K562 (cell line): Measurements from ENCODE around the gene ANKRD10. TPM values are rescaled to one million over a fixed set of nuclear protein-coding genes. Genes with fewer than 3 reads are reported as not detected.
A peak's percentile ranks its signal among the peaks of the same experiment; 100 is the strongest.

Experiments
- BRCA1 ChIP-seq, 2 experiments: fragments of 450-650 bp in 1 of 2; sonication (generic) in 1 of 2; formaldehyde crosslinking in 1 of 2; IDR thresholded peaks; 2 replicates each; pipeline versions ENCODE4 v1.5.0 to v1.6.1; 2017 to 2020; ENCODE audit warnings: mild to moderate bottlenecking in 1 of 2, missing genetic modification reagents in 1 of 2
- EGR1 ChIP-seq: fragments of 450-650 bp; conservative IDR thresholded peaks from 2 replicates; pipeline ENCODE4 v1.6.1; 2017; ENCODE audit warnings: mild to moderate bottlenecking
- EHMT2 ChIP-seq: fragments of 450-650 bp; IDR thresholded peaks from 2 replicates; pipeline ENCODE4 v1.6.1; 2018; ENCODE audit warnings: antibody characterized with exemption
- HNRNPLL ChIP-seq: fragments of 200-400 bp; formaldehyde crosslinking; IDR thresholded peaks from 2 replicates; pipeline ENCODE4 v1.6.1; 2017; ENCODE audit warnings: low read length, low read depth, mild to moderate bottlenecking; ENCODE audit not compliant: poor library complexity, severe bottlenecking
- MEF2A ChIP-seq: IDR thresholded peaks from 2 replicates; pipeline ENCODE4 v1.6.1; 2011; ENCODE audit warnings: low read depth, mild to moderate bottlenecking, low read length, moderate library complexity; ENCODE audit not compliant: control insufficient read depth
- MTA1 ChIP-seq: fragments of 450-650 bp; IDR thresholded peaks from 2 replicates; pipeline ENCODE4 v1.6.1; 2017; ENCODE audit warnings: borderline replicate concordance
- MTA2 ChIP-seq: fragments of 450-650 bp; IDR thresholded peaks from 2 replicates; pipeline ENCODE4 v1.6.1; 2016; ENCODE audit warnings: low read depth
- NFXL1 ChIP-seq: fragments of 450-650 bp; formaldehyde crosslinking; IDR thresholded peaks from 2 replicates; pipeline ENCODE4 v1.4.0; 2021; ENCODE audit warnings: mild to moderate bottlenecking
- PHTF2 ChIP-seq: fragments of 250-450 bp; sonication (Bioruptor Pico); IDR thresholded peaks from 2 replicates; pipeline ENCODE4 v1.5.0; 2021; ENCODE audit warnings: mild to moderate bottlenecking
- POLR2A ChIP-seq: fragments of 450-650 bp; conservative IDR thresholded peaks from 2 replicates; pipeline ENCODE4 v1.6.1; 2016
- RCOR1 ChIP-seq, 2 experiments: IDR thresholded peaks; 2 replicates each; pipeline ENCODE4 v1.6.1; 2012; ENCODE audit warnings: low read depth in 2 of 2, low read length in 2 of 2, borderline replicate concordance in 1 of 2, improper control_type of control experiment in 1 of 2
- SMARCE1 ChIP-seq: fragments of 450-650 bp; IDR thresholded peaks from 2 replicates; pipeline ENCODE4 v1.7.1; 2016; ENCODE audit warnings: mild to moderate bottlenecking
- TEAD2 ChIP-seq: fragments of 450-650 bp; IDR thresholded peaks from 2 replicates; pipeline ENCODE4 v1.6.1; 2016; ENCODE audit warnings: missing genetic modification characterization, control low read depth, missing compliant biosample characterization
- TEAD4 ChIP-seq, 2 experiments: sonication (generic) in 1 of 2; formaldehyde crosslinking in 1 of 2; IDR thresholded peaks; 2 replicates each; pipeline versions ENCODE4 v1.6.1 to v1.8.0; 2012 to 2022; ENCODE audit warnings: borderline replicate concordance in 1 of 2, inconsistent platforms in 1 of 2, low read length in 1 of 2, mild to moderate bottlenecking in 1 of 2, missing genetic modification reagents in 1 of 2
- TOE1 ChIP-seq, 2 experiments: fragments of 450-650 bp in 1 of 2; sonication (generic) in 1 of 2; formaldehyde crosslinking in 1 of 2; IDR thresholded peaks; 2 replicates each; pipeline versions ENCODE4 v1.7.1 to v1.8.0; 2016 to 2022; ENCODE audit warnings: borderline replicate concordance in 2 of 2, mild to moderate bottlenecking in 2 of 2, antibody characterized with exemption in 1 of 2, inconsistent platforms in 1 of 2, low read depth in 1 of 2, missing genetic modification reagents in 1 of 2, moderate library complexity in 1 of 2
- ZNF165 ChIP-seq: fragments of 250-450 bp; sonication (Bioruptor Pico); IDR thresholded peaks from 2 replicates; pipeline ENCODE4 v1.4.0; 2020; ENCODE audit warnings: borderline replicate concordance
- ZNF3 ChIP-seq: fragments of 250-450 bp; sonication (Bioruptor Pico); IDR thresholded peaks from 2 replicates; pipeline ENCODE4 v1.5.0; 2021; ENCODE audit warnings: mild to moderate bottlenecking, moderate library complexity
- ZNF644 ChIP-seq: fragments of 200-800 bp; sonication (Bioruptor generic); IDR thresholded peaks from 2 replicates; pipeline ENCODE4 v1.6.1; 2016; ENCODE audit warnings: low read depth, missing genetic modification characterization, missing compliant biosample characterization
- ZNF76 ChIP-seq: fragments of 250-450 bp; sonication (Bioruptor Pico); IDR thresholded peaks from 2 replicates; pipeline ENCODE4 v1.4.0; 2020; ENCODE audit warnings: mild to moderate bottlenecking, moderate library complexity, borderline replicate concordance
- polyA plus RNA-seq, 8 experiments: library from polyadenylated mRNA; depleted of rRNA in 4 of 8; stranded (reverse) in 5 of 8; unstranded in 3 of 8; fragments of >200 nt; fragmentation: Nextera tagmentation in 2 of 8; fragmentation: Illumina TruSeq in 1 of 8; extraction: Ambion mirVana in 2 of 8; extraction: Trizol in 1 of 8; gene quantifications; 2 replicates each; pipeline versions ENCODE4 v1.2.1 to v1.2.3, GENCODE V29; 2011 to 2014; ENCODE audit warnings: inconsistent platforms in 1 of 8, missing spikeins in 1 of 8
- total RNA-seq, 7 experiments: library from RNA; depleted of rRNA in 6 of 7; stranded (reverse); fragments of >200 nt in 6 of 7; fragmentation: Illumina TruSeq in 2 of 7; extraction: Trizol in 2 of 7; gene quantifications; 2 replicates each; pipeline versions ENCODE4 v1.2.1 to v1.2.3, GENCODE V29; 2011 to 2021; ENCODE audit warnings: low replicate concordance in 1 of 7
- TF ChIP-seq, protein P1 (sequence below): sonication (generic); formaldehyde crosslinking; IDR thresholded peaks from 2 replicates; pipeline ENCODE4 v1.5.0; 2020; ENCODE audit warnings: missing genetic modification reagents
- TF ChIP-seq, protein P2 (sequence below): sonication (generic); formaldehyde crosslinking; IDR thresholded peaks from 2 replicates; pipeline ENCODE4 v1.8.0; 2022; ENCODE audit warnings: mild to moderate bottlenecking, low read depth, missing genetic modification reagents
- TF ChIP-seq, protein P3 (sequence below): fragments of 250-450 bp; sonication (Bioruptor Pico); IDR thresholded peaks from 2 replicates; pipeline ENCODE4 v1.8.0; 2022; ENCODE audit warnings: inconsistent platforms

Gene ANKRD10
- total and polyA plus RNA-seq, 9 of the 15 experiments (the other 6 are each of a cell fraction or from before 2014, with no cell fraction given): 21.7 to 183 (median 45.0) TPM

DNA sequence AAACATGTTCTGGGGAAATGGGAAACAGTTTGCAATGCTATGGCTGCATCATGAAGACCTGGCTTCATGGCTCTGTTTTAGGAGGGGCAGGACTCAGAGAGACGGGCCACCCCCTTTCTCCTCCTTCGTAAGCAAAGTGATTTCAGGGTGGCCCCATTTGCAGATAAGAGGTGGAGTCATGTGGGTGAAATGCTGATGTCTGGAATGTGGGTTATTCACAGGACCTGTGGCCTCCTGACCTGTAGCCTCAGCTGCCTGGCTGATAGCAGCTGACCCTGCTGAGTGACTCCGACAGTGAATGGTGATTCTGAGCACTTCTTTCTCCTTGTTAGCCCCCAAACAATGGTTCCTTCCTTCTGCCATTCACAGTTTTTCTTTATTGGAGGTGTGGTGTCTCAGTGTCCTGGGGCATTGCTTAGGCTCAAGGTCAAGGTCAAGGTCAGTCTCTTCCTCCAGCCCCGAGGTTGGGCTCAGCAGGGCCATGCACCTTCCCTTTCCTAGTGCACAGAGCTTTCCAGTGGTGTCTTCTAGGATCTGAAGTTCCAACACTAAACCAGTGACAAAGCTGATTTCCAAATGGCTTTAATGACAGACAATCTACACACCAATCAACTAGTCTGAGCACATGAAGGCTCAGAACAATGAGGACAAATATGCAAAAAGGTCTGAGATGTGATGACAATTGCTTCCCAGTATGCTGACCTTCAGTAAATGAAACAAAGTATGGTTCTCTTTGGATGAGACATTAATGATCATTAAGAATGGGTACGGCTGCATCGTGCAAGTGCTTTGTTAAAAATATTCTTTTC, 49.6 kb upstream of the ANKRD10 start (continued):
- TF ChIP-seq, protein P1, sequence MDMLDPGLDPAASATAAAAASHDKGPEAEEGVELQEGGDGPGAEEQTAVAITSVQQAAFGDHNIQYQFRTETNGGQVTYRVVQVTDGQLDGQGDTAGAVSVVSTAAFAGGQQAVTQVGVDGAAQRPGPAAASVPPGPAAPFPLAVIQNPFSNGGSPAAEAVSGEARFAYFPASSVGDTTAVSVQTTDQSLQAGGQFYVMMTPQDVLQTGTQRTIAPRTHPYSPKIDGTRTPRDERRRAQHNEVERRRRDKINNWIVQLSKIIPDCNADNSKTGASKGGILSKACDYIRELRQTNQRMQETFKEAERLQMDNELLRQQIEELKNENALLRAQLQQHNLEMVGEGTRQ (CRISPR knock-in tag): peak; percentile 47
- TF ChIP-seq, protein P2, sequence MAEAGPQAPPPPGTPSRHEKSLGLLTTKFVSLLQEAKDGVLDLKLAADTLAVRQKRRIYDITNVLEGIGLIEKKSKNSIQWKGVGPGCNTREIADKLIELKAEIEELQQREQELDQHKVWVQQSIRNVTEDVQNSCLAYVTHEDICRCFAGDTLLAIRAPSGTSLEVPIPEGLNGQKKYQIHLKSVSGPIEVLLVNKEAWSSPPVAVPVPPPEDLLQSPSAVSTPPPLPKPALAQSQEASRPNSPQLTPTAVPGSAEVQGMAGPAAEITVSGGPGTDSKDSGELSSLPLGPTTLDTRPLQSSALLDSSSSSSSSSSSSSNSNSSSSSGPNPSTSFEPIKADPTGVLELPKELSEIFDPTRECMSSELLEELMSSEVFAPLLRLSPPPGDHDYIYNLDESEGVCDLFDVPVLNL (CRISPR knock-in tag): no peak
- TF ChIP-seq RCOR1 (IDR thresholded peaks at IDR 0.05; ENCODE audit: borderline replicate concordance in 1 of 2, low read depth in 2 of 2, low read length in 2 of 2): peak; percentile 84 to 92; a peak in 3 of 4 replicates
- TF ChIP-seq HNRNPLL: no peak
- no peak for TF ChIP-seq POLR2A
- TF ChIP-seq EGR1: peak; percentile 43
- TF ChIP-seq ZNF165 (CRISPR knock-in tag): no peak
- no peak for TF ChIP-seq ZNF3 (CRISPR knock-in tag)
- TF ChIP-seq TEAD4 (IDR thresholded peaks at IDR 0.05; ENCODE audit: low read length): peak; percentile 88
- no peak for TF ChIP-seq TEAD4 (CRISPR knock-in tag; IDR thresholded peaks at IDR 0.05; ENCODE audit: borderline replicate concordance)
- TF ChIP-seq, protein P3, sequence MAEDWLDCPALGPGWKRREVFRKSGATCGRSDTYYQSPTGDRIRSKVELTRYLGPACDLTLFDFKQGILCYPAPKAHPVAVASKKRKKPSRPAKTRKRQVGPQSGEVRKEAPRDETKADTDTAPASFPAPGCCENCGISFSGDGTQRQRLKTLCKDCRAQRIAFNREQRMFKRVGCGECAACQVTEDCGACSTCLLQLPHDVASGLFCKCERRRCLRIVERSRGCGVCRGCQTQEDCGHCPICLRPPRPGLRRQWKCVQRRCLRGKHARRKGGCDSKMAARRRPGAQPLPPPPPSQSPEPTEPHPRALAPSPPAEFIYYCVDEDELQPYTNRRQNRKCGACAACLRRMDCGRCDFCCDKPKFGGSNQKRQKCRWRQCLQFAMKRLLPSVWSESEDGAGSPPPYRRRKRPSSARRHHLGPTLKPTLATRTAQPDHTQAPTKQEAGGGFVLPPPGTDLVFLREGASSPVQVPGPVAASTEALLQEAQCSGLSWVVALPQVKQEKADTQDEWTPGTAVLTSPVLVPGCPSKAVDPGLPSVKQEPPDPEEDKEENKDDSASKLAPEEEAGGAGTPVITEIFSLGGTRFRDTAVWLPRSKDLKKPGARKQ (CRISPR knock-in tag): no peak
- TF ChIP-seq BRCA1 (IDR thresholded peaks at IDR 0.05): no peak
- TF ChIP-seq BRCA1 (CRISPR knock-in tag; IDR thresholded peaks at IDR 0.05): no peak
- no peak for TF ChIP-seq PHTF2 (CRISPR knock-in tag)
- TF ChIP-seq MTA1: peak; percentile 57; the same call in 1 of the 2 replicates
- TF ChIP-seq TEAD2 (tag): 0 out of 2 replicates have a peak, but pooled peaks have one; percentile 51
- peak; percentile 40; the same call in 1 of the 2 replicates for TF ChIP-seq MTA2
- no peak for TF ChIP-seq NFXL1 (CRISPR knock-in tag)
- TF ChIP-seq ZNF76 (CRISPR knock-in tag): no peak
- TF ChIP-seq ZNF644 (tag): no peak
- TF ChIP-seq SMARCE1: 0 out of 2 replicates have a peak, but pooled peaks have one; percentile 33
- peak; percentile 65; the same call in 1 of the 2 replicates for TF ChIP-seq TOE1 (IDR thresholded peaks at IDR 0.05; ENCODE audit: borderline replicate concordance)
- no peak for TF ChIP-seq TOE1 (CRISPR knock-in tag; IDR thresholded peaks at IDR 0.05; ENCODE audit: borderline replicate concordance, low read depth)
- 0 out of 2 replicates have a peak, but pooled peaks have one; percentile 35 for TF ChIP-seq MEF2A
- no peak for TF ChIP-seq EHMT2
